ENCODE results near the gene DENND5A. TPM values are rescaled to one million over a fixed set of nuclear protein-coding genes. Genes with fewer than 3 reads are reported as not detected.
"Not testable (repeated sequence)": the region's sequence is repeated elsewhere in the genome, so short reads cannot be mapped to it uniquely, and the experiment has no call there.

Gene DENND5A
- polyA plus RNA-seq, 3 donors: 24.4 to 291 (median 37.5) TPM

- no CpG with 5 or more reads among the region's 1 CpG for WGBS (ENCODE audit: insufficient coverage)
- Mint-ChIP-seq H3K27me3 (ENCODE audit: low read depth in 3 of 3) (no peaks in the 10 kb centered on the region), H3K9me3 (no peaks in the 10 kb centered on the region), H3K4me3 (no peak overlapping the region), H3K4me1 (peaks cover 46% of the 10 kb centered on the region), H3K27ac (peak overlapping the region in 3 of 7 donors; percentile 16 to 69 (median 25)), H3K36me3 (peaks cover 8 to 12% of the 10 kb centered on the region in 2 donors)
- peaks cover 6 to 7% of the 10 kb centered on the region in 2 donors for H3K4me1 ChIP-seq (ENCODE audit: control insufficient read depth in 1 of 2, insufficient read depth in 2 of 2, low read length in 2 of 2)
- no peak overlapping the region for H3K27ac ChIP-seq (ENCODE audit: low read depth in 1 of 2, low read length in 2 of 2)
- peaks cover 95% of the 10 kb centered on the region for H3K79me2 ChIP-seq (ENCODE audit: insufficient read depth, low read length)
- H2AFZ ChIP-seq (ENCODE audit: insufficient read depth, low read depth, low read length, poor library complexity, severe bottlenecking): no peak overlapping the region
- no peak overlapping the region for H3K4me2 ChIP-seq (replicated peaks; ENCODE audit: extremely low read depth, low read length, poor library complexity, severe bottlenecking)
- H3K36me3 ChIP-seq (replicated peaks in 1 of 2; ENCODE audit: control insufficient read depth in 1 of 2, insufficient read depth in 2 of 2, low read length in 2 of 2): peaks cover 4 to 10% of the 10 kb centered on the region in 2 donors
- no peak for TF ChIP-seq CTCF (IDR thresholded peaks at IDR 0.05)
- no peaks in the 10 kb centered on the region for H3K27me3 ChIP-seq (ENCODE audit: control insufficient read depth in 2 of 2, insufficient read depth in 2 of 2, low read length in 2 of 2)
- peaks cover 100% of the 10 kb centered on the region for H4K20me1 ChIP-seq (ENCODE audit: insufficient read depth, low read length)
- intact Hi-C loops (cut with micrococcal nuclease): no loop called here
- no peak overlapping the region for H3K9ac ChIP-seq (ENCODE audit: insufficient read depth, low read length, poor library complexity, severe bottlenecking)
- H3K9me3 ChIP-seq (replicated peaks in 1 of 2; ENCODE audit: control insufficient read depth in 1 of 2, insufficient read depth in 1 of 2, low read length in 2 of 2): no peaks in the 10 kb centered on the region
- peak in 1 of 3 donors; percentile 31 for DNase-seq
- H3K4me3 ChIP-seq (replicated peaks in 1 of 3; ENCODE audit: low read depth in 2 of 3, low read length in 3 of 3): no peak overlapping the region
Observed at GRCh38 chr11:9210922-9211320, 54.2 kb downstream of the DENND5A start.

GRCh38 chr11:9210224-9210921, 54.8 kb downstream of the DENND5A start:
- Mint-ChIP-seq H3K4me3 (no peak overlapping the region), H3K4me1 (peaks cover 45% of the 10 kb centered on the region), H3K9me3 (no peaks in the 10 kb centered on the region), H3K36me3 (peaks cover 14 to 17% of the 10 kb centered on the region in 2 donors), H3K27ac (peak overlapping the region in 4 of 7 donors; percentile 13 to 61 (median 26)), H3K27me3 (ENCODE audit: low read depth in 3 of 3) (no peaks in the 10 kb centered on the region)
- Histone ChIP-seq H3K9ac (ENCODE audit: insufficient read depth, low read length, poor library complexity, severe bottlenecking) (no peak overlapping the region), H3K27ac (ENCODE audit: low read depth in 1 of 2, low read length in 2 of 2) (no peak overlapping the region), H4K20me1 (ENCODE audit: insufficient read depth, low read length) (peaks cover 100% of the 10 kb centered on the region), H3K4me2 (replicated peaks; ENCODE audit: extremely low read depth, low read length, poor library complexity, severe bottlenecking) (no peak overlapping the region), H3K4me1 (ENCODE audit: control insufficient read depth in 1 of 2, insufficient read depth in 2 of 2, low read length in 2 of 2) (peaks cover 6 to 7% of the 10 kb centered on the region in 2 donors), H3K4me3 (replicated peaks in 1 of 3; ENCODE audit: low read depth in 2 of 3, low read length in 3 of 3) (no peak overlapping the region), H3K79me2 (ENCODE audit: insufficient read depth, low read length) (peaks cover 90% of the 10 kb centered on the region), H3K36me3 (replicated peaks in 1 of 2; ENCODE audit: control insufficient read depth in 1 of 2, insufficient read depth in 2 of 2, low read length in 2 of 2) (peaks cover 8 to 15% of the 10 kb centered on the region in 2 donors), H3K9me3 (replicated peaks in 1 of 2; ENCODE audit: control insufficient read depth in 1 of 2, insufficient read depth in 1 of 2, low read length in 2 of 2) (no peaks in the 10 kb centered on the region), H3K27me3 (ENCODE audit: control insufficient read depth in 2 of 2, insufficient read depth in 2 of 2, low read length in 2 of 2) (no peaks in the 10 kb centered on the region), H2AFZ (ENCODE audit: insufficient read depth, low read depth, low read length, poor library complexity, severe bottlenecking) (no peak overlapping the region)
- WGBS (ENCODE audit: insufficient coverage): no CpG with 5 or more reads among the region's 5 CpGs
- intact Hi-C loops (cut with micrococcal nuclease): no loop called here
- TF ChIP-seq CTCF (IDR thresholded peaks at IDR 0.05): no peak
- no peak for DNase-seq

GRCh38 chr11:9209604-9210003, 55.5 kb downstream of the DENND5A start:
- H3K9me3 Mint-ChIP-seq; DNase-seq; H3K4me2 ChIP-seq (replicated peaks; ENCODE audit: extremely low read depth, low read length, poor library complexity, severe bottlenecking); H3K27me3 ChIP-seq (ENCODE audit: control insufficient read depth in 2 of 2, insufficient read depth in 2 of 2, low read length in 2 of 2); H3K4me3 Mint-ChIP-seq; H3K27me3 Mint-ChIP-seq (ENCODE audit: low read depth in 3 of 3); H2AFZ ChIP-seq (ENCODE audit: insufficient read depth, low read depth, low read length, poor library complexity, severe bottlenecking); H3K4me1 ChIP-seq (ENCODE audit: control insufficient read depth in 1 of 2, insufficient read depth in 2 of 2, low read length in 2 of 2); H3K27ac ChIP-seq (ENCODE audit: low read depth in 1 of 2, low read length in 2 of 2); intact Hi-C loops (cut with micrococcal nuclease); H3K4me3 ChIP-seq (replicated peaks in 1 of 3; ENCODE audit: low read depth in 2 of 3, low read length in 3 of 3); H3K9me3 ChIP-seq (replicated peaks in 1 of 2; ENCODE audit: control insufficient read depth in 1 of 2, insufficient read depth in 1 of 2, low read length in 2 of 2); H3K9ac ChIP-seq (ENCODE audit: insufficient read depth, low read length, poor library complexity, severe bottlenecking): not testable (repeated sequence)
- H4K20me1 ChIP-seq (ENCODE audit: insufficient read depth, low read length): peaks cover 99% of the 10 kb centered on the region
- H3K36me3 Mint-ChIP-seq: peaks cover 19 to 22% of the 10 kb centered on the region in 2 donors
- peaks cover 82% of the 10 kb centered on the region for H3K79me2 ChIP-seq (ENCODE audit: insufficient read depth, low read length)
- H3K4me1 Mint-ChIP-seq: peaks cover 40% of the 10 kb centered on the region
- 100% methylated on average over 2 of the region's 4 CpGs for WGBS (ENCODE audit: insufficient coverage)
- H3K27ac Mint-ChIP-seq: peak overlapping the region in 1 of 7 donors; percentile 8
- peaks cover 15 to 23% of the 10 kb centered on the region in 2 donors for H3K36me3 ChIP-seq (replicated peaks in 1 of 2; ENCODE audit: control insufficient read depth in 1 of 2, insufficient read depth in 2 of 2, low read length in 2 of 2)

Data from CD14-positive monocyte (primary cell).